Fibroblast of skin of left quadriceps (primary cell): Measurements from ENCODE around the gene VEGFC.

Experiments
- DNase-seq, 2 experiments: peaks; one replicate each; pipeline ENCODE4 v3.0.0-alpha.2; 2013; ENCODE audit warnings: low read depth in 2 of 2

Gene VEGFC, protein sequence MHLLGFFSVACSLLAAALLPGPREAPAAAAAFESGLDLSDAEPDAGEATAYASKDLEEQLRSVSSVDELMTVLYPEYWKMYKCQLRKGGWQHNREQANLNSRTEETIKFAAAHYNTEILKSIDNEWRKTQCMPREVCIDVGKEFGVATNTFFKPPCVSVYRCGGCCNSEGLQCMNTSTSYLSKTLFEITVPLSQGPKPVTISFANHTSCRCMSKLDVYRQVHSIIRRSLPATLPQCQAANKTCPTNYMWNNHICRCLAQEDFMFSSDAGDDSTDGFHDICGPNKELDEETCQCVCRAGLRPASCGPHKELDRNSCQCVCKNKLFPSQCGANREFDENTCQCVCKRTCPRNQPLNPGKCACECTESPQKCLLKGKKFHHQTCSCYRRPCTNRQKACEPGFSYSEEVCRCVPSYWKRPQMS

GRCh38 chr4:176792326-176793059 lies at the start of gene VEGFC:
TSS of gene VEGFC (minus strand) at chr4:176792922. CDS start at chr4:176792311, 611 bp downstream.
- DNase-seq = peak in 1 of 2 experiments; percentile 58

- DNase-seq = peak; percentile 91 to 93
Observed at GRCh38 chr4:176841711-176842112, 49.0 kb upstream of the VEGFC start.

GRCh38 chr4:176840166-176840565 lies 47.4 kb upstream of the VEGFC start:
- DNase-seq = peak; percentile 42 to 48

DNA sequence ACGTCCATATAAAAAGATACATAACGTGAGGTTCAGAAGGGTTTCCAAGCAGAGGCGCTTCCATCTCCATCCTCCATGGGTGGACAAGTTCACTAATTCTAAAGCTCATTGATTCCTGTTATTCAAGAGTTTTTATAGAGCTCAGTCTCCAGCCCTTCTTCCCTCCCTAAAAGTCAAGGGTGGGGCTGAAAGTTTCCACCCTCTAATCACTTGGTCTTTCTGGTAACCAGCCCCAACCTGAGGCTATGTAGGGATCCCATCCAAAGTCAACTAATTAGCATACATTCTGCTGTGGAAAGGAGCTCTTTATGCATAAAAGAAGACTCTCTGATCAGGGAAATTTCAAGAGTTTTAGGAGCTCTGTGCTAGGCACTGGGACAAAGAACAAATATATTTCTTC lies 46.9 kb upstream of the VEGFC start:
- DNase-seq = no peak

- DNase-seq = peak; percentile 98
Observed at GRCh38 chr4:176838601-176839433, 46.1 kb upstream of the VEGFC start.

DNA sequence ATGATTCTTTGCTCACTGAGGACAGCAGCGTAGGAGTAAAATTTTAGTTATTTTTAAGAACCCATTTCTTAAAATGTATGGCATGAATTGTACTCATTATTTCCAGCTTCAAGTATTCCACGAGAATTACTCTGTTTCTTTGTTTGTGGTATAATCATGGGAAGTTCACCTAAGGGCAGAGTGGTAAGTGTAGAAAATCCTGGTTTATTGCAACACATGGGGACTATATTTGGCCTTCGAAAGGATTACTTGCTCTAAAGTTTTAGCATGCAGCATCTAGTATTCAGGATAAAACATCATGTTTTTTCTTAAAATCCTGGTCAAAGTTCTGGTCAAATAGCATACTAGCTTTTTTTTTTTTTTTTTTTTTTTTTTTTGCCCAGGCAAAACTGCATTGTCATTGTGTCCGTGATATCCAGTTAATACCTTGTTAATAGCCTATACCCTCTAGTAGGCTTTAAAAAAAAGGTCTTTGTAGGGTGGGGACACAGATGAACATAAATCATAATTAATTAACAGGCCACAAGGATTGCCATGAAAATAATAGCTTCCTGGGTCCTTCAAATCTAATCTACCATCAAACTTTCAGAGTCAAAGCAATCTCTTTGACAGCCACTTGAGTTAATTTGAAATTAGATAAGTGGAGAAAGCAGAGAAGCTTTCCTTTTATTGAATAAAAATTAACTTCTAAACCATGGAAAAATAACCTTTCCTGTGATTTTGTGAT lies 44.6 kb upstream of the VEGFC start:
- no peak for DNase-seq

DNA sequence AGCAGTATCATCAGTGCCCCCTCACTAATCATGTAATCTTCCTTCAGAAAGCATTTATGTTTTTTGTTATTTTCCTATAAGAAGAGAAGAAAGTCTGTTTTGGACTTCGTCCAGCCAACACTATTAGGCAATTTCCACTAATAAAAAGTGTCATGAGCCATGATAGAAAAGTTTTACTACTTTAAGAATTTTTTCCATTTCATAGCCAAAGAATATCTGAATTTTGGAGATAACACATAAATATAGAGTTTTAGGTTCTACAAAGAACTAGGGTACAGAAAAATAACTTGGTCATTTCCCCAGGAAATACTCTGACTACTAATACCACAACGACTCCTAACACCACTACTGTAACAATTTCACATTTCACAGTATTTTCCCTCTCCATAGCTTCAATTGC lies 41.8 kb upstream of the VEGFC start:
- no peak for DNase-seq

DNA sequence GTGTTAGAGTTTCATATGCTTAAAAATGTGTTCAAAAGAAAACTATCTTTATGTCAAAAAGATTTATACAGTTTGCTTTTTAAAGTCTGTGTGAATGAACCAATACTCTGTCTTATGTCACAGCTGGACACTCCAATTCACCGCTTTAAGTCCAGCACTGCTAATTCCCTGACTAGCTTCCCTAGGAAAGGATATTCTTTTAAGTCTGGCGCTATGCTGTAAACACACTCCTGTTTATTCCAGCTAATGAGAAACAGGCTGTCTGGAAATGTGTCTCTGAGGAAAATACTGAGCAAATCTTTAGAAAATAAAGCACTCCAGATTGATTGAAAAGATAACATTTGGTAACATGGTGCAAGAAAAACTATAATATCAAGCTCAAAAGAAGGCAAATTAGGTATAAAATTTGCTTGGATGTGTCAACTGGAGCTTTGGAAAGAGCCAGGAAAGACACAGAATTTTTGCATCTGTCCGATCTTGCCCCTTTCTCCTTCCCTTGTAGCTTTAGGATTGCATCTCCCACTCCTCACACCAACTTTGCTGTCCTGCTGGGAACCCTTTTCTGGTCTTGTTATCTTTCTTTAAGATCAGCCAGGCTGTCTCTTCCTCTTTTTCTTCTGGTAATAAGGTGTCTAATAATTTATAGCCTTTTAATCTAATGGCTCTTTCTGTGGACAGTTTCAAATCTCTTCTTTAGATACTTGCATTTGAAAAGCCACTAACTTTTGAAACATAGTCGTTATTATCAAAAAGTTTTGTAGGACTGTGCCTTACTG lies 40.9 kb upstream of the VEGFC start:
- DNase-seq = peak; percentile 32 to 35

GRCh38 chr4:176830971-176831370 lies 38.2 kb upstream of the VEGFC start:
- no peak for DNase-seq

DNA sequence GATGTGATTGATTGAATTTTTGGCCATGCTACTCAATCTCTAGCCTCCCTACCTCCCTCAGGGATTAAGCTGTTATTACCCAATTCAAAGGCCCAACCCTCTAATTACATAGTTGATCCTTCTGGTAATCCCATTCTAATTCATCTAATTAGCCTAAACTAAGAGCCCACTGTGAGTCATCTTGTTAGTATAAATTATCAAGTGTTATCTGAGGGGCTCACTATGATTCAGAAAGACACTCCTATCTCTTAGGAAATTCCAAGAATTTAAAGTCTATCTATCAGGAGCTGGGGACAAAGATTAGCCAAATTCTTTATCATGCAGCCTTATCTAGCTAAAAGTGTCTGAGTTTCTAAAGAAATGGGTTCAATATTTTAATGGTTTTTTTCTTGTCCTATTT lies 32.9 kb upstream of the VEGFC start:
- DNase-seq = no peak

DNA sequence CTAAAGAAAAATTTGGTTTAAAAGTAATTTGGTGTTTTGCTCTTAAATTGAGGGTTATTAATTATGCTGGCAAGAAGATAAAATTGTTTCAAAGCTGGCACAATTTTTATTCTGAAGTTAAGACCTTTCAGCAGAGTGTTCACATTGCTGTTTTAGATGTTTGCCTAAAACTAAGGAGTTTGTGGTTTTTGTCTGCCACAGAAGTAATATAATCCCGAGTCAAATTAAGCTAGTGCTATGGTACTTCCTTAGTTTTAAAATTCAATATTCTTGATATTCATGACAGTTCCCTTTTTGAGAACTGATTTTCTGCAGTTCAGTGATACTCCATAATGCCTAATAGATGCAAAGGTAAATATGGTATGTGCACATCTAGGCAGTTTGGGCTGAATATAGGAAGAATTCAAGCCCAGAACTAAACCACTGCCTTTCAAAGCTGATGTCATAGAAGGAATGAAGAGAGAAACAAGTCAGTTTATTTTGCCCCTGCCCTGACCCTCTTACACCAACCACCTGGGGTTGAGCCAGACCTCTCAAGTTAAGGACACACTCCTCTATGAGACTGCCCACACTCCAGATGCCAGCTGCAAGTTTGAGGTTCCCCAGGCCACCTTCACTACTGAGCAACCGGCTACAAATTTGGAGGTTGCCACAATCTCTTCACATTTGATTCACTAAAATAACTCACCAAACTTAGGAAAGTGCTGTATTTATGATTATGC lies 32.1 kb upstream of the VEGFC start:
- no peak for DNase-seq

DNA sequence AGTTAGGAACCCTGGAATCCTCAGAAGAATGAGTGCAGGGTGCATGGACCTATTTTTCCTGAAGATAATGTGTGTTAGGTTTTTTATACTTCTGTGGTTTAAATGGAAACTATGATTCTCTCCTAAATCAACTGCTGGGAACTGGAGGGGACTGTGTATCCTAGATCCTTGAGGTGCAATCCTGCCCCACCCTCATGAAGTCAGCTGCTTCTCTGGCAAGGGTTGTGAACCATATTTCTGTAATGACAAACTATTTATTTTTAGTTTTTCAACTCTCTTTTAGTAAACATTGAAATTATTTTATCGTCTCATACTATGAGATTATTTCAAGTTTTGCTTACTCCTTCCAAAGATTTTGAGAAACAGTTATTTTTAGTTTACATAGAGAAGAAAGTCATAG lies 25.8 kb upstream of the VEGFC start:
- DNase-seq = no peak

DNA sequence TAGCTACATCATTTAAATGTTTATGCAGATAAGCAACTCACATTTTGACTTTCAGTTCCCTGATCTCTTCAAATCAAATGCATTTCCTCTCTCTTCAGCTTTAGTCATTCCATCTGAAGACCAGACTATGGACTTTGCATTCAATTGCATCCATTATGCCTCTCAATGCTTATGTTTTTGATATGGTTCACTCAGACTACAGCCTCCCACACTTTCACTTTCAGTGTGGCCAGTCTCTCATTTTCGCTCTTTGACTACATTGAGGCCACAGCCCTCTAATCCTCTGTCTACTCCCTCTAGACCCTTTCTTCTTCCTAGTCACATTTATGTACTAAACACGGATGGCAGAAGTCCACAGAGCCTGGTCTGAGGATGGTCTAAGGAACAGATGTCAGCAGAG lies 24.5 kb upstream of the VEGFC start:
- no peak for DNase-seq

DNA sequence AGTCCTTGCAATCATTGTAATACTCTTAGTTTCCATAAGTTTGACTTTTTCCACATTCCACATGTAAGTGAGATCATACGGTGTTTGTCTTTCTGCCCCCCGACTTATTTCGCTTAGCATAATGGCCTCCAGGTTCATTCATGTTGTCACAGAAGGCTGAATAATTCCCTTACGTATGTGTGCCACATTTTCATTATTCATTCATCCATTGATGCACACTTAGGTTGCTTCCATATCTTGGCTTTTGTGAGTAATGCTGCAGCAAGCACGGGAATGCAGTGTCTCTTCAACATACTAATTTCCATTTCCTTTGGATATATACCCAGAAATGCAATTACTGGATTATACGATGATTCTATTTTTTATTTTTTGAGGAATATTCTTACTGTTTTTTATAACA lies 22.0 kb upstream of the VEGFC start:
- DNase-seq = peak in 1 of 2 experiments; percentile 56

DNA sequence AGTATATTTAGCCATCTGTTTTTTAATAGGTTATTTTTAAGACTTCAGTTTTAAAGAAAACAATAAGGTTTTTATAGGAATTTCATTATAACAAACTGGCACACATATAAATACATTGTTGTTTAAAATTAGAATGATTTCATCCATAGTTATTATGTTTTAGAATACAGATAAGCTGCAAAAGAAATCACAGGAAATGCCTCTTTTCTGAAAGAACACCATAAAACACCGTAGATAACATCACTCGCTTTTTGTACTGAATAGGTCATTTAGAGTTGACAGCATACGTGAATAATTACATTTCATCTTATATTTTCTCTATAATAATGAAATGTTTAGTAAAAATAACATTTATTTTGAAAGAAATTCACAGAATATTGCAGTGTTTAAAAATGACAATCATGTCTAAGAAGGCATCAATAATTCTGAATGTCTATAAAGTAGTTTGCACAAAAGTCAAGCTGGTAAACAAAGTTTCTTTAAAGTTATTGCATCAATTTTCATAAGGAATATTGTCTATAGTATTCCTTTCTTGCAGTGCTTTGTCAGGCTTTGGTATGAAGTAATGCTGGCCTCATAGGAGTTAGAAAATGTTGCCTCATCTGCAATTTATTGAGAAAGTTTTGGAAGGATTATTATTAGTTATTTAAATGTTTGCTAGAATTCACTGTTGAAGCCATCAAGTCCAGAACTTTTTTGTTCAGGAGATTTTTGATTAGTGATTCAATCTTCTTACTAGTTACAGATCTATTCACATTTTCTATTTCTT lies 17.9 kb upstream of the VEGFC start:
- no peak for DNase-seq

DNA sequence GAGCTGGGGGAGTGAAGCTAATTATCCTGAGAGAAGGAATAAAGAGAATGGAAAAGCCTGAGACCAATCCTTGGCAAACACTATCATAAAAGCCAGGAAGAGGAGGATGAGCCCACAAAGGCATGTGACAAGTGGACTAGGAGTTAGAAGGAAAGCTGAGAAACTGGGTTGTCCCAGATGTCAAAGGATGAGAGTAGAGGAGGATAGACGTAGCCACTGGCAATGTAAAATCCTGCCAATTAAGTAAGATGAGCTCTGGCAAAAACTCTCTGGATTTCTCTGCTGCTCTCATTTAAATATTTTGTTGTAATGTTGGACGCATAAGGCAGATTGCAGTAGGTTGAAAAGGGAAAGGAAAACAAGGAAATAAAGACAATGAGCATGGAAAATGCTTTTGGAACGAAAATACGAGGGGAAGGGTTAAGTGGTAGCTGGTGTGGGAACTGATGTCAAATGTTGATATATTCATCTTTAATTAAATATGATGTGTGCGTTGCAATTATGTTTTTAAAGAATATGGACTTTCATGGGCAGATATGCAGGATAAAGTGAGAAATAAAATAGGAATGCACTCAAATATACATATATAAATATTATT lies 14.2 kb upstream of the VEGFC start:
- no peak for DNase-seq

- DNase-seq = peak in 1 of 2 experiments; percentile 45
Observed at GRCh38 chr4:176805155-176805554, 12.4 kb upstream of the VEGFC start.

- DNase-seq = no peak
Observed at GRCh38 chr4:176800891-176801534, 8.3 kb upstream of the VEGFC start.
